ENCODE data around the gene BPHL. TPM values are rescaled to one million over a fixed set of nuclear protein-coding genes. Genes with fewer than 3 reads are reported as not detected.
"Not testable (repeated sequence)": the region's sequence is repeated elsewhere in the genome, so short reads cannot be mapped to it uniquely, and the experiment has no call there.

BPHL gene
- total RNA-seq, 1 experiment from 2014 or later: 31.3 TPM

DNA sequence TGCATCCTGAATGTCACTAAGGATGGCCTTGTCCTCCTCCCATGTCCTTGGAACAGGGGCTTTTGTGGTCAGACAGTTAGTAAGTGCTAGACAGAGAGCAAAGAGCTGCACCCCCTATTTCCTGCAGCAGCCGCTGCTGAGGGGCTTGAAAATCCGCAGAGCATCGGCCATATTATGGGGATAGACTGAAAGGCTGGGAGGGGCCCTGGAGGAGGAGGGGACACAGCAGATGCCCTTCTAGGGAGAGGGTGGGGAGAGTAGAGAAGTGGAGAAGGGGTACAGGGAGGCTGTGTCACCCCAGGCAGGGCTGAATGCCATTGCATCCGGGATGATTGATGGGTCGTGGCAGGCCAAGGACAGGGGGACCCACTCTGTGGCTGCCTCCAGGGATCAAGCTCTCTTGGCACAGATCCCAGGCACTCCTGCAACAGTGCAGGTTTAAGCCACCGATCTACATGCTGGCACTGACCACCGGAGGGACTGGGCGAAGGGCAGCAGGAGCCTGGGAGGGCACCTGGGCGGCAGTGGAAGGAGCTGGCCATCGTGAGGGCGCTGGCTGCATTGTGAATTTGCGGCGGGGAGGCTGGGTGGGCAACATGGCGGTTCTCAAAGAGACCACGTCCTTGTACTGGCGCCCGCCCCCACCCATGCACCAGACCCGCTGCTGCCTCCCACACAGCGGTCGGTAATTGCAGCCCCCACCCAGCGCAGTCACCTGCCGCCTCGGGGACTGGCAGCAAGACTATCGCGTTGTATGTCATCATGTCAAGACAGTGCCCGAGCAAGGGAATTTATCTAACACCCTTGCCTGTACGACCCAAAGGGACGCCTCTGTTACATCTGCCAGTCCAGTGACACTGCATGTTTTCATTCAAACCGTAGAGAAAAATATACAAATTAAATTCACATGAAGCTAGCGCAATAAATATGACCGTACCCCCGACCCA is 37.9 kb downstream of the BPHL start:
- peak overlapping the region; percentile 92 for H3K9ac ChIP-seq (ENCODE audit: low read length)
- CTCF ChIA-PET: interaction anchor here (0.7 kb wide), 2 partner anchors 95 kb away, joined by 3 read pairs; no protein-coding TSS in a partner anchor
- not testable (repeated sequence) for H3K36me3 ChIP-seq (ENCODE audit: control insufficient read depth in 1 of 2, insufficient read depth in 2 of 2, low read length in 2 of 2); H3K79me2 ChIP-seq (ENCODE audit: insufficient read depth, low read length); H4K20me1 ChIP-seq (ENCODE audit: insufficient read depth); DNase-seq (ENCODE audit: low read depth, low spot score); H3K27me3 ChIP-seq (ENCODE audit: insufficient read depth, low read length); H3K9me3 ChIP-seq (ENCODE audit: control insufficient read depth in 1 of 2, insufficient read depth in 1 of 2, low read depth in 1 of 2, low read length in 2 of 2); H3K9me2 ChIP-seq (ENCODE audit: insufficient read depth); H2AFZ ChIP-seq (ENCODE audit: low read depth, low read length, poor library complexity, severe bottlenecking)
- POLR2A ChIA-PET: interaction anchor here (0.6 to 1.7 kb wide), 9 partner anchors 9 to 226 kb away, joined by 3 to 14 read pairs (median 3); no protein-coding TSS in a partner anchor
- peak overlapping the region; percentile 98 for H3K4me2 ChIP-seq (ENCODE audit: low read length)
- H3K4me3 ChIP-seq (replicated peaks in 1 of 2; ENCODE audit: low read depth in 1 of 2, low read length in 2 of 2): peak overlapping the region; percentile 68 to 87
- intact Hi-C loops (cut with micrococcal nuclease): loop anchor here (2.0 kb wide), 2 partner anchors 52 to 94 kb away; no protein-coding TSS in a partner anchor
- peak overlapping the region; percentile 68; the same call in 1 of the 2 replicates for H3K27ac ChIP-seq (ENCODE audit: low read depth, low read length)
- RAD21 ChIA-PET (ENCODE audit: low non-redundant PET in 1 of 2, low total read pairs in 2 of 2, uncharacterized antibody in 2 of 2, unreplicated experiment in 2 of 2): interaction anchor here in 1 of 2 experiments (0.6 kb wide), 1 partner anchor 359 kb away, joined by 4 read pairs; no protein-coding TSS in a partner anchor
- H3K4me1 ChIP-seq (ENCODE audit: control insufficient read depth in 1 of 2, insufficient read depth in 2 of 2, low read length in 2 of 2): peaks cover 3 to 40% of the 10 kb centered on the region in 2 experiments; a peak in 3 of 4 replicates
- BruUV-seq (replicated peaks): TSS peak; percentile 63
- peak; percentile 28 for ATAC-seq

DNA sequence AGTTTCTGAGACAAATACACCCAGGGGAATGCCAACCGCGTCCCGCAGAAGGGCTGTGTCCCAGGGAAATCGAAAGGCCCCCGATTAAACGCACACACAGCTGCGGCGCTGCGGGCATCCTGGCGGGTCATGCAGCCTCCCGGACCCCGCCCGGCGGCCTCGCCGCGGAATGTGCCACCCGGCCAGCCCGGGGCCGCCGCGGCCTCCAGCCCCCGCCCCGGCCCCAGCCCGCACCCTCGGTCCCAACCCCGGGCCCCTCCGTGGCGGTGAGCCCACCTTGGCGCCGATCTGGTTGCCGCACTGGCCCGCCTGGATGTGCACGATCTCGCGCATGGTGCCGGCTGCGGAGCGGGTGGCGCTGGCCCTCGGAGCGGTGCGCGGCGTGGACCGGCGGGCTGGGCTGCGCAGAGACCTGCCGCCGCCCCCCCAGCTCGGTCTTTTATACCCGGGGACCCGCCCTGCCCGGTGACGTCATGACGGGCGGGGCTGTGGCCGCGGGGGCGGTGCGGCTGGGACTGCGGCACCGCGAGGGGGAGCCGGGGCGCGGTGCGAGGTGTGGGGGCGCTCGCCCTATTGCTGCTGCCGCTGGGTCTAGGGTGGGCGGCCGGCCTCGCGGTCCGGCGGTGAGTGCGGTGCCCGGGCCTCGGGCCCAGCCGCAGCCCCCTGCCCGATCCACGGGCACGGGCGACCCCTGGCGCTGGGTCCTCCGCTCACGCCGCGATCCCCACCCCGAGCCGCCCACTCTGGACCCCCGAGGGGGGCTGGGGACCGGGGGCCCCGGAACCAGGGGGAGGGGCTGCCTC is 38.8 kb downstream of the BPHL start, which contains the start of gene TUBB2A:
TUBB2A (minus strand) TSS at position 414 of the 803 bp plus-strand sequence; CDS start at position 333, 81 bp downstream.
- POLR2A ChIA-PET: interaction anchor here (0.6 to 1.7 kb wide), 11 partner anchors 8 to 225 kb away, joined by 3 to 14 read pairs (median 4); no protein-coding TSS in a partner anchor
- DNase-seq (ENCODE audit: low read depth, low spot score) (peak; percentile 35), ATAC-seq (peak; percentile 77)
- Histone ChIP-seq H2AFZ (ENCODE audit: low read depth, low read length, poor library complexity, severe bottlenecking) (no peak within 1 kb of the TSS), H3K27ac (ENCODE audit: low read depth, low read length) (peak within 1 kb of the TSS; percentile 68; the same call in 1 of the 2 replicates), H3K4me1 (ENCODE audit: control insufficient read depth in 1 of 2, insufficient read depth in 2 of 2, low read length in 2 of 2) (peaks cover 7 to 46% of the 10 kb centered on the region in 2 experiments; a peak in 3 of 4 replicates), H3K4me3 (replicated peaks in 1 of 2; ENCODE audit: low read depth in 1 of 2, low read length in 2 of 2) (peak within 1 kb of the TSS; percentile 68 to 87), H3K27me3 (ENCODE audit: insufficient read depth, low read length) (no peaks in the 10 kb centered on the region), H3K9ac (ENCODE audit: low read length) (peak within 1 kb of the TSS; percentile 92), H3K9me2 (ENCODE audit: insufficient read depth) (no peaks in the 10 kb centered on the region), H3K79me2 (ENCODE audit: insufficient read depth, low read length) (peaks cover 7% of the 10 kb centered on the region), H3K9me3 (ENCODE audit: control insufficient read depth in 1 of 2, insufficient read depth in 1 of 2, low read depth in 1 of 2, low read length in 2 of 2) (no peaks in the 10 kb centered on the region), H3K36me3 (ENCODE audit: control insufficient read depth in 1 of 2, insufficient read depth in 2 of 2, low read length in 2 of 2) (peaks cover 7 to 9% of the 10 kb centered on the region in 2 experiments; a peak in 3 of 4 replicates), H4K20me1 (ENCODE audit: insufficient read depth) (no peaks in the 10 kb centered on the region), H3K4me2 (ENCODE audit: low read length) (peak within 1 kb of the TSS; percentile 98)
- CTCF ChIA-PET: interaction anchor here (0.6 to 0.7 kb wide), 2 partner anchors 31 to 94 kb away, joined by 3 read pairs; no protein-coding TSS in a partner anchor
- RAD21 ChIA-PET (ENCODE audit: low non-redundant PET in 1 of 2, low total read pairs in 2 of 2, uncharacterized antibody in 2 of 2, unreplicated experiment in 2 of 2): no interaction called here
- no TSS peak for BruUV-seq (replicated peaks)
- intact Hi-C loops (cut with micrococcal nuclease): loop anchor here (2.0 kb wide), 2 partner anchors 51 to 93 kb away; no protein-coding TSS in a partner anchor
- TF ChIP-seq ZNF274 (IDR thresholded peaks at IDR 0.05; ENCODE audit: low read depth, low read length) (no peak), EZH2phosphoT487 (IDR thresholded peaks at IDR 0.05; ENCODE audit: borderline replicate concordance) (no peak), MAX (IDR thresholded peaks at IDR 0.05) (peak; percentile 69; the same call in 1 of the 2 replicates), TCF7L2 (IDR thresholded peaks at IDR 0.05; ENCODE audit: borderline replicate concordance, extremely low read depth, insufficient read depth, insufficient read length) (peak; percentile 12), SP1 (IDR thresholded peaks at IDR 0.05; ENCODE audit: low read depth) (peak; percentile 82), ZFX (IDR thresholded peaks at IDR 0.05) (peak; percentile 78), CTCF (IDR thresholded peaks at IDR 0.05 in 2 of 3, conservative IDR thresholded peaks at IDR 0.05 in 1 of 3; ENCODE audit: borderline replicate concordance in 1 of 3, insufficient read depth in 1 of 3, low read depth in 2 of 3, low read length in 2 of 3) (peak; percentile 41 to 55 (median 49)), FOSL1 (IDR thresholded peaks at IDR 0.05; ENCODE audit: low read depth) (no peak), YY1 (IDR thresholded peaks at IDR 0.05; ENCODE audit: extremely low read depth, insufficient replicate concordance, low read depth, low read length) (peak; percentile 42), CEBPB (IDR thresholded peaks at IDR 0.05; ENCODE audit: low read depth) (no peak), EZH2 (IDR thresholded peaks at IDR 0.05) (no peak), SRF (IDR thresholded peaks at IDR 0.05; ENCODE audit: low read depth) (no peak)

All from HCT116 (cell line).